HepG2 (cell line): Measurements from ENCODE around the gene EED. TPM values are rescaled to one million over a fixed set of nuclear protein-coding genes. Genes with fewer than 3 reads are reported as not detected.
A peak's percentile ranks its signal among the peaks of the same experiment; 100 is the strongest.

Experiments used
- ATAC-seq: fragments of 200-7000 bp; cut with Tn5 transposase; 3 replicates; pipeline ENCODE4 v1.9.1; 2020; ENCODE audit warnings: mild to moderate bottlenecking, moderate library complexity
- BruUV-seq: library from RNA; stranded (reverse); fragments of 400-500 nt; replicated peaks from 2 replicates; lab custom pipeline; 2021; lab: Mats Ljungman, UMichigan
- CTCF ChIA-PET: fragments of 300-600 bp; formaldehyde crosslinking; extraction: SDS; loops from one replicate; lab custom pipeline; 2021; ENCODE audit warnings: low total read pairs, inconsistent platforms, low intra/inter-chr PET ratio; lab: Yijun Ruan, JAX
- POLR2A ChIA-PET: fragments of 350-600 bp; sonication (Branson Sonifier 250); formaldehyde crosslinking; loops from one replicate; lab custom pipeline; 2020; ENCODE audit warnings: antibody characterized with exemption, inconsistent platforms; lab: Yijun Ruan, JAX
- DNase-seq: peaks from one replicate; pipeline ENCODE4 v3.0.0-alpha.2; 2015; ENCODE audit warnings: low spot score
- FAIRE-seq: peaks from 3 replicates; lab custom pipeline; 2011; peaks lifted over from hg19 to GRCh38; lab: Jason Lieb, UNC
- H2AFZ ChIP-seq: one replicate; pipeline ENCODE4 v1.6.1; 2011; ENCODE audit warnings: low read length, inconsistent platforms
- H3K27ac ChIP-seq: fragments of 300-600 bp; 3 replicates; pipeline ENCODE4 v1.8.0; 2011; ENCODE audit warnings: mixed run types, mild to moderate bottlenecking, mixed read lengths, low read length, inconsistent platforms; ENCODE audit not compliant: insufficient read depth; ENCODE audit errors: extremely low read length
- H3K27me3 ChIP-seq, 2 experiments: fragments of 200-600 bp in 1 of 2; 2 replicates in 1 of 2; 3 replicates in 1 of 2; pipeline versions ENCODE4 v1.6.0 to v1.8.0; 2011; ENCODE audit warnings: low read length in 2 of 2, mild to moderate bottlenecking in 2 of 2, moderate library complexity in 2 of 2, inconsistent platforms in 1 of 2; ENCODE audit not compliant: insufficient read depth in 2 of 2, control insufficient read depth in 1 of 2
- H3K36me3 ChIP-seq, 2 experiments: fragments of 200-600 bp in 1 of 2; replicated peaks in 1 of 2; 2 replicates in 1 of 2; 3 replicates in 1 of 2; pipeline versions ENCODE4 v1.5.1 to v1.8.0; 2011; ENCODE audit warnings: low read length in 2 of 2, inconsistent platforms in 1 of 2; ENCODE audit not compliant: insufficient read depth in 2 of 2, control insufficient read depth in 1 of 2
- H3K4me1 ChIP-seq: 2 replicates; pipeline ENCODE4 v1.5.1; 2012; ENCODE audit warnings: low read length, inconsistent platforms; ENCODE audit not compliant: insufficient read depth
- H3K4me2 ChIP-seq: 2 replicates; pipeline ENCODE4 v1.6.0; 2011; ENCODE audit warnings: low read depth, low read length, inconsistent platforms
- H3K4me3 ChIP-seq, 3 experiments: fragments of 200-600 bp in 1 of 3; sonication (generic), shearing (Covaris generic) in 1 of 3; replicated peaks in 1 of 3; 2 replicates each; pipeline ENCODE4 v1.5.1; 2011 to 2016; ENCODE audit warnings: low read length in 3 of 3, inconsistent platforms in 2 of 3, low read depth in 2 of 3, mild to moderate bottlenecking in 2 of 3, control low read depth in 1 of 3, mixed read lengths in 1 of 3; ENCODE audit not compliant: insufficient read depth in 1 of 3
- H3K79me2 ChIP-seq: one replicate; pipeline ENCODE4 v1.6.1; 2011; ENCODE audit warnings: low read length, inconsistent platforms; ENCODE audit not compliant: insufficient read depth
- H3K9ac ChIP-seq: 2 replicates; pipeline ENCODE4 v1.6.0; 2011; ENCODE audit warnings: mild to moderate bottlenecking, low read depth, low read length, inconsistent platforms; ENCODE audit not compliant: insufficient read depth
- H3K9me3 ChIP-seq: 2 replicates; pipeline ENCODE4 v1.5.1; 2012; ENCODE audit warnings: mild to moderate bottlenecking, low read length
- H4K20me1 ChIP-seq: 2 replicates; pipeline ENCODE4 v1.6.0; 2011; ENCODE audit warnings: inconsistent platforms, mild to moderate bottlenecking, low read length, moderate library complexity; ENCODE audit not compliant: insufficient read depth
- EHMT2 ChIP-seq: fragments of 200-600 bp; sonication (generic); IDR thresholded peaks from 2 replicates; pipeline ENCODE4 v1.7.0; 2017; ENCODE audit warnings: antibody characterized with exemption, low read depth, low read length, borderline replicate concordance
- ELF4 ChIP-seq: sonication (generic); formaldehyde crosslinking; IDR thresholded peaks from 2 replicates; pipeline ENCODE4 v1.5.0; 2020; ENCODE audit warnings: missing genetic modification reagents, mild to moderate bottlenecking, moderate library complexity, borderline replicate concordance
- NCOA1 ChIP-seq: sonication (generic); formaldehyde crosslinking; IDR thresholded peaks from 2 replicates; pipeline ENCODE4 v1.9.0; 2021; ENCODE audit warnings: missing genetic modification reagents
- PCBP2 ChIP-seq: fragments of 200-400 bp; formaldehyde crosslinking; optimal IDR thresholded peaks from 2 replicates; pipeline ENCODE3; 2018; ENCODE audit warnings: low read length, low read depth; ENCODE audit not compliant: poor library complexity, severe bottlenecking
- PPARG ChIP-seq: conservative IDR thresholded peaks from 2 replicates; pipeline ENCODE4 v1.6.1; 2016; ENCODE audit warnings: missing biosample characterization, missing genetic modification reagents
- SMARCC2 ChIP-seq: fragments of 450-650 bp; IDR thresholded peaks from 2 replicates; pipeline ENCODE4 v1.6.1; 2017; ENCODE audit warnings: antibody characterized with exemption, mild to moderate bottlenecking
- STAG1 ChIP-seq: sonication (generic); formaldehyde crosslinking; IDR thresholded peaks from 2 replicates; pipeline ENCODE4 v1.4.0; 2020; ENCODE audit warnings: missing genetic modification reagents
- TAF1 ChIP-seq: sonication (generic); formaldehyde crosslinking; IDR thresholded peaks from 2 replicates; pipeline ENCODE4 v1.4.0; 2020; ENCODE audit warnings: missing genetic modification reagents
- ZNF598 ChIP-seq: sonication (generic); formaldehyde crosslinking; IDR thresholded peaks from 2 replicates; pipeline ENCODE4 v1.5.1; 2020; ENCODE audit warnings: mild to moderate bottlenecking, missing genetic modification reagents, borderline replicate concordance
- ZNF614 ChIP-seq: IDR thresholded peaks from 2 replicates; pipeline ENCODE4 v1.6.1; 2018; ENCODE audit warnings: missing biosample characterization, missing genetic modification reagents, inconsistent platforms, borderline replicate concordance
- ZSCAN30 ChIP-seq: sonication (generic); formaldehyde crosslinking; IDR thresholded peaks from 2 replicates; pipeline ENCODE4 v1.5.0; 2020; ENCODE audit warnings: mild to moderate bottlenecking, missing genetic modification reagents
- WGBS: methylation state at CpG from one replicate; pipeline ENCODE4 v1.1.6; 2017; ENCODE audit warnings: low lambda C conversion rate; 5-methylcytosine and 5-hydroxymethylcytosine counted together
- in situ Hi-C: cut with HindIII; loops from 2 replicates; pipeline ENCODE4 v1.10.0; 2017; ENCODE audit warnings: low pct_unique_long_range_greater_than_20kb; ENCODE audit not compliant: extremely low pct_ligation_motif_present
- intact Hi-C: fragments of 100-400 bp; cut with micrococcal nuclease; formaldehyde crosslinking; loops from one replicate; pipeline ENCODE4 v1.10.0; 2022; ENCODE audit not compliant: unreplicated experiment
- polyA plus RNA-seq, 8 experiments: library from polyadenylated mRNA; depleted of rRNA in 3 of 8; stranded (reverse) in 7 of 8; unstranded in 1 of 8; fragments of >200 nt; fragmentation: Illumina TruSeq in 4 of 8; extraction: Trizol in 4 of 8; gene quantifications; 2 replicates each; pipeline versions ENCODE4 v1.2.1 to v1.2.3, GENCODE V29; 2011 to 2016; ENCODE audit warnings: low read depth in 4 of 8, missing spikeins in 1 of 8, mixed read lengths in 1 of 8; ENCODE audit not compliant: insufficient read depth in 1 of 8
- total RNA-seq, 5 experiments: library from RNA; depleted of rRNA; stranded (reverse); fragments of >200 nt; fragmentation: Illumina TruSeq; extraction: Trizol; gene quantifications; 2 replicates each; pipeline ENCODE4 v1.2.3, GENCODE V29; 2016; ENCODE audit warnings: low read depth in 1 of 5
- TF ChIP-seq, protein P1 (sequence below): sonication (generic); formaldehyde crosslinking; IDR thresholded peaks from 2 replicates; pipeline ENCODE4 v1.5.0; 2020; ENCODE audit warnings: mild to moderate bottlenecking, missing genetic modification reagents, moderate library complexity
- TF ChIP-seq, protein P2 (sequence below): sonication (generic); formaldehyde crosslinking; IDR thresholded peaks from 2 replicates; pipeline ENCODE4 v1.5.1; 2020; ENCODE audit warnings: missing genetic modification reagents, mild to moderate bottlenecking, borderline replicate concordance
- TF ChIP-seq, protein P3 (sequence below): IDR thresholded peaks from 2 replicates; pipeline ENCODE4 v1.6.1; 2016; ENCODE audit warnings: low read depth

The EED gene
- total and polyA plus RNA-seq, 2 of the 13 experiments (the other 11 are each of a cell fraction or from before 2014, with no cell fraction given), result 11.0 to 28.4 TPM

DNA sequence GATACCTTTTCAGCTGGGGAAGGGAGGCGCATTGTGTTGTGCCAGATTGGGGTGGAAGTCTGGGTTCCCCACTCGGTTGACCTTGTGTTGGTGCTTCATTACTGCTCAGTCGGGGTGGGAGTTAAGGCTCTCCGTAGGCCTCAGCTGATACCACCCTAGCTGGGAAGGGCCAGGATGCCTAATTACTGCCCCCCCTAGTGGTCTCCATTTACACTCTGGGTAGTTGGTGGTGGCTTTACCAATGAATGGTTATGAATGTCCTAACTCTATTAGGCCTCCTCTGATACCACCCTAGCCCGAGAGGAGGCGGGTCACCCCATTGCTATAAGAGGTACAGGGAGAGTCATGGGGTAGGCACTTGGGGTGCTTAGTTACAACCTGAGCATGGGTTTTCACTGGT lies 29.9 kb downstream of the EED start:
- ChIA-PET CTCF (no interaction called here), POLR2A (no interaction called here)
- FAIRE-seq (no peak), ATAC-seq (peak; percentile 80), DNase-seq (peak; percentile 5)
- no peak overlapping the region for H3K4me3 ChIP-seq
- H3K9ac ChIP-seq, result no peak overlapping the region
- peaks cover 6 to 46% of the 10 kb centered on the region in 2 experiments for H3K36me3 ChIP-seq
- H3K79me2 ChIP-seq, result peaks cover 14% of the 10 kb centered on the region
- in situ Hi-C loops, result loop anchor here (25.0 kb wide), 1 partner anchor 637 kb away; the partner anchor contains the start of genes DLG2, TMEM126A and TMEM126B
- TF ChIP-seq STAG1 (CRISPR knock-in tag) (peak; percentile 29), ZSCAN30 (CRISPR knock-in tag) (no peak), SMARCC2 (no peak), ZNF598 (CRISPR knock-in tag) (no peak)
- TF ChIP-seq, protein P1, sequence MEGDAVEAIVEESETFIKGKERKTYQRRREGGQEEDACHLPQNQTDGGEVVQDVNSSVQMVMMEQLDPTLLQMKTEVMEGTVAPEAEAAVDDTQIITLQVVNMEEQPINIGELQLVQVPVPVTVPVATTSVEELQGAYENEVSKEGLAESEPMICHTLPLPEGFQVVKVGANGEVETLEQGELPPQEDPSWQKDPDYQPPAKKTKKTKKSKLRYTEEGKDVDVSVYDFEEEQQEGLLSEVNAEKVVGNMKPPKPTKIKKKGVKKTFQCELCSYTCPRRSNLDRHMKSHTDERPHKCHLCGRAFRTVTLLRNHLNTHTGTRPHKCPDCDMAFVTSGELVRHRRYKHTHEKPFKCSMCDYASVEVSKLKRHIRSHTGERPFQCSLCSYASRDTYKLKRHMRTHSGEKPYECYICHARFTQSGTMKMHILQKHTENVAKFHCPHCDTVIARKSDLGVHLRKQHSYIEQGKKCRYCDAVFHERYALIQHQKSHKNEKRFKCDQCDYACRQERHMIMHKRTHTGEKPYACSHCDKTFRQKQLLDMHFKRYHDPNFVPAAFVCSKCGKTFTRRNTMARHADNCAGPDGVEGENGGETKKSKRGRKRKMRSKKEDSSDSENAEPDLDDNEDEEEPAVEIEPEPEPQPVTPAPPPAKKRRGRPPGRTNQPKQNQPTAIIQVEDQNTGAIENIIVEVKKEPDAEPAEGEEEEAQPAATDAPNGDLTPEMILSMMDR (CRISPR knock-in tag), result 0 out of 2 replicates have a peak, but pooled peaks have one; percentile 28
- intact Hi-C loops, result no loop called here
- H4K20me1 ChIP-seq, result no peaks in the 10 kb centered on the region
- H2AFZ ChIP-seq, result no peak overlapping the region
- no peak overlapping the region for H3K4me2 ChIP-seq
- BruUV-seq, result no TSS peak
- 100% methylated on average over 4 of the region's 6 CpGs for WGBS
- H3K4me1 ChIP-seq, result peaks cover 8% of the 10 kb centered on the region; the same call in 1 of the 2 replicates
- H3K27ac ChIP-seq, result no peak overlapping the region
- H3K9me3 ChIP-seq, result no peaks in the 10 kb centered on the region
- no peaks in the 10 kb centered on the region for H3K27me3 ChIP-seq

DNA sequence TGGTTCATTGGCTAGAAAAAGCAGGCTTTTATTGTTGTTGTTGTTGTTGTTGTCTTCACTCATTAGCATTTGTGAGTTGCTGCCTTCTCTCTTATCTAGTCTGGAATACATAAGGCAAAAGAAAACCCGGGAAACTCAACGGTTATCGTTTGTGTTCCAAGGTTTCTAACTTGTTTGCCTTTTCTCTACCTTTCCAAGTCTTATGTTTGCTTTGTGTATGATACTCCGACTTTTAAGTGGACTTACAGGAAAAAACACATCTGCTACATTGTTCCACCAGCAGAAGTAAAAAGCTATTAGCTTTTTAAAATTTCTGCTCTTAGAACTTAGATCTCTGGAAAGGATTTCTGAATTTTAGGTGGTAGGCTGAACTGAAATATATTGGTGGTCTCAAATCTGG lies 30.4 kb downstream of the EED start:
- Histone ChIP-seq H3K4me3 (no peak overlapping the region), H3K4me1 (peaks cover 8% of the 10 kb centered on the region; the same call in 1 of the 2 replicates), H3K27ac (no peak overlapping the region), H3K36me3 (peaks cover 6 to 46% of the 10 kb centered on the region in 2 experiments), H3K27me3 (no peaks in the 10 kb centered on the region), H3K79me2 (peaks cover 14% of the 10 kb centered on the region), H2AFZ (no peak overlapping the region), H3K9me3 (no peaks in the 10 kb centered on the region), H3K4me2 (no peak overlapping the region), H4K20me1 (no peaks in the 10 kb centered on the region), H3K9ac (no peak overlapping the region)
- WGBS, result 88% methylated on average over 4 of the region's 4 CpGs
- no peak for ATAC-seq
- no peak for DNase-seq
- no peak for FAIRE-seq
- CTCF ChIA-PET, result no interaction called here
- BruUV-seq, result no TSS peak
- intact Hi-C loops (no loop called here), in situ Hi-C loops (loop anchor here (25.0 kb wide), 1 partner anchor 638 kb away; the partner anchor contains the start of genes DLG2, TMEM126A and TMEM126B)
- POLR2A ChIA-PET, result no interaction called here
- TF ChIP-seq TAF1, result no peak
- TF ChIP-seq EHMT2, result no peak
- TF ChIP-seq, protein P2, sequence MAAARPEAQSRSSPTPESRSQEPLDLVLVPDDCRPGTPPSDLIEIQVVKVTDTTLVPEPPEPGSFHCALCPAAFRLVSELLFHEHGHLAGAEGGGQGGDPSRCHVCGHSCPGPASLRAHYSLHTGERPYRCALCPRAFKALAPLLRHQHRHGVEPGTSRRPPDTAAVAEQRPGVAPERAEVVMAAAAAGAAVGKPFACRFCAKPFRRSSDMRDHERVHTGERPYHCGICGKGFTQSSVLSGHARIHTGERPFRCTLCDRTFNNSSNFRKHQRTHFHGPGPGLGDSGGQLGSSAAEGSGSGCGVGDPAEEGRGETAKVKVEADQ (CRISPR knock-in tag), result no peak
- TF ChIP-seq ZNF614 (CRISPR knock-in tag), result no peak
- TF ChIP-seq PPARG (CRISPR knock-in tag), result no peak
- TF ChIP-seq PCBP2, result no peak
- TF ChIP-seq, protein P3, sequence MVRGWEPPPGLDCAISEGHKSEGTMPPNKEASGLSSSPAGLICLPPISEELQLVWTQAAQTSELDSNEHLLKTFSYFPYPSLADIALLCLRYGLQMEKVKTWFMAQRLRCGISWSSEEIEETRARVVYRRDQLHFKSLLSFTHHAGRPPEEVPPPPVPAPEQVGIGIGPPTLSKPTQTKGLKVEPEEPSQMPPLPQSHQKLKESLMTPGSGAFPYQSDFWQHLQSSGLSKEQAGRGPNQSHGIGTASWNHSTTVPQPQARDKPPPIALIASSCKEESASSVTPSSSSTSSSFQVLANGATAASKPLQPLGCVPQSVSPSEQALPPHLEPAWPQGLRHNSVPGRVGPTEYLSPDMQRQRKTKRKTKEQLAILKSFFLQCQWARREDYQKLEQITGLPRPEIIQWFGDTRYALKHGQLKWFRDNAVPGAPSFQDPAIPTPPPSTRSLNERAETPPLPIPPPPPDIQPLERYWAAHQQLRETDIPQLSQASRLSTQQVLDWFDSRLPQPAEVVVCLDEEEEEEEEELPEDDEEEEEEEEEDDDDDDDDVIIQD (CRISPR knock-in tag), result no peak
- TF ChIP-seq NCOA1, result no peak
- no peak for TF ChIP-seq ELF4 (CRISPR knock-in tag)
